ENCODE results near the gene RAB28. TPM values are rescaled to one million over a fixed set of nuclear protein-coding genes. Genes with fewer than 3 reads are reported as not detected.

Gene RAB28
- total RNA-seq, 1 donor from 2014 or later: 16.0 TPM

DNA sequence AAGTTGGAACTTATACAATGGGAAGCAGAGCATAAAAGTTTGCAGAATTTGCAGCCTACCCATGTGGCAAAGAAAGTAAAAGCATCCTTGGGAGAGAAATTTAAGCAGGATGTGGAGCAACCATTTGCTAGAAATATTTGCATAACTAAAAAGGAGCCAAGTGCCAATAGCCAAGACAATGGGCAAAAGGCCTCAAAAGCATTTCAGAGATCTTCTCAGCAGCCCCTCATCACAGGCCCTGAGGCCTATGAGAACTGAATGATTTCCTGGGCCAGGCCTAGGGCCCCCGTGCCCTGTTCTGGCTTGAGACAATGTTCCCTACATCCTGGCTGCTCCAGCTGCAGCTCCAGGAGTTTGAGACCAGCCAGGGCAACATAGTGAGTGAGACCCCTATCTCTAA lies 25.3 kb upstream of the RAB28 start:
- H3K4me3 ChIP-seq (ENCODE audit: low read depth, low read length): no peak overlapping the region
- DNase-seq (ENCODE audit: low read depth): no peak
- no peak for TF ChIP-seq CTCF (conservative IDR thresholded peaks at IDR 0.05; ENCODE audit: low read depth, low read length)

- TF ChIP-seq CTCF (conservative IDR thresholded peaks at IDR 0.05; ENCODE audit: low read depth, low read length): no peak
- no peak for DNase-seq (ENCODE audit: low read depth)
- no peak overlapping the region for H3K4me3 ChIP-seq (ENCODE audit: low read depth, low read length)
Measured at GRCh38 chr4:13504374-13504773, 20.2 kb upstream of the RAB28 start.

DNA sequence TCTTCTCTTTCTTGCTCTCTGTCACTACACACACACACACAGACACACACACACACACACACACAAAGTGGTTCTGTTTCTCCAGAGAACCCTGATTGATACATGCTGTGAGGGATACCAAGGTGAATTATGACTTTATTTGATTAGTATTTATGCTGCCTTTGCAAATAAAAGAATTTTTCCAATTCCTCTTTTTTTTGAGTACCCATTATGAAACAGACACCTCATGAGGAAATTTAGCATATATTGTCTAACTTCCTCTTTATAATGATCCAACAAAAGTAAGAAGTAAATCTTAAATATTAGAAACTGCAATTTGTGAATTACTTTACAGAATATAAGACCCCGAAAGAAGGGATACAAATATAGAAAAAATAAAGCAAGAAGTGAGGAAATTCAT lies 14.3 kb upstream of the RAB28 start:
- TF ChIP-seq CTCF (conservative IDR thresholded peaks at IDR 0.05; ENCODE audit: low read depth, low read length): no peak
- no peak for DNase-seq (ENCODE audit: low read depth)
- no peak overlapping the region for H3K4me3 ChIP-seq (ENCODE audit: low read depth, low read length)

DNA sequence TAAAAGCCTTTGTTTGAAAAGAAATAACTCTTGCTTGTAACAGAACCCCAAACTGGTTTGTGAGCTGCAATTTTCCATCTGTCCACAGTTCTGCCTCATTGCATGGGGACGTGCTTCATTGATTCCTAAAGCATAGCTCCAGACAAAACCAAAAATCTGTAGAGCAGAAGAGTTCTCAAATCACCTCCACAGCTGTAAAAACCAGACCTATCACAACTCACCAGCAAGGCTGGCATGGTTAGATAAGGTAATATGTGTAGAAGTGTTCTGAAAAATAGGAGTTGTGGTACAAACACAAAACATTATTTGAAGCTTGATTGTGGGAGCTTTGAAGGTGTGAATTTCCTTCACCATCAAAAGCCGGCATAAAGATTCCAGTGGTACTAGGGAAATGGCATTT lies 12.5 kb upstream of the RAB28 start:
- H3K4me3 ChIP-seq (ENCODE audit: low read depth, low read length): no peak overlapping the region
- no peak for TF ChIP-seq CTCF (conservative IDR thresholded peaks at IDR 0.05; ENCODE audit: low read depth, low read length)

DNA sequence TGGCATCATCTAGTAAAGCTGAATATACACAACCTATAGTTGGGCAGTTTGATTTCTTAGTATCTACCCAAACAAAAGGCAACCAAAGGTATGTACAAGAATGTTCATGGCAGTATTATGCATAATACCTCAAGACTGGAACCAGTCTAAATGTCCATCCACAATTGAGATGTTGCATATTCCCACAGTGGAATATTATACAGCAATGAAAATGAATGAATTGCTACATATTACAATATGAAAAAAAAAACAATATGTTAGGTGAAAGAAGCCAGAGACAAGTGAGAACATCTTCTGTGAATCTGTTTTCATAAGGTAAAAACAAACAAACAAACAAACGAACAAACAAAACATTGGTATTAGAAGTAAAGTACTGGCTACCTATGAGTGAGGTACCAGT lies 11.6 kb upstream of the RAB28 start:
- DNase-seq (ENCODE audit: low read depth): no peak
- no peak for TF ChIP-seq CTCF (conservative IDR thresholded peaks at IDR 0.05; ENCODE audit: low read depth, low read length)
- no peak overlapping the region for H3K4me3 ChIP-seq (ENCODE audit: low read depth, low read length)

More for the DNA sequence above, 12.5 kb upstream of the RAB28 start:
- no peak for DNase-seq (ENCODE audit: low read depth)

DNA sequence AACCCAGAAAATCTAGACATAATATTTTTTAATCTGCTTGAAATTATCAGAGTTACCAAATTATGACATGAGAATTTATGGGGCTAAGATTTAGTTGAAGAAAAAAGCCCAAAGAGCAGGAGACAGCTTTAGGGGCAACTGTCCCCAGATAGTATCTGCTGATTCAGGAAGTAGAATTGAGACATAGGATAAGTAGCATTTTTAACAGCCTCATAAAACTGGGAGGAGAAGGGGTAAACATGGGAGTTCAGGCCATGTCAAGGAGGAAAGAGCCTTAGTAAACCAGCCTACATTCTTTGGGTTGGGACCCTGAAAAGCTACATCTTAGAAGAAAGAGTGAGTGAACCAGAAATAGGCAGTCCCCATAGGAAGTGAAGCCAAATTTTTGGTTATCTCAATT lies 9.7 kb upstream of the RAB28 start:
- H3K4me3 ChIP-seq (ENCODE audit: low read depth, low read length): no peak overlapping the region
- no peak for TF ChIP-seq CTCF (conservative IDR thresholded peaks at IDR 0.05; ENCODE audit: low read depth, low read length)
- no peak for DNase-seq (ENCODE audit: low read depth)

DNA sequence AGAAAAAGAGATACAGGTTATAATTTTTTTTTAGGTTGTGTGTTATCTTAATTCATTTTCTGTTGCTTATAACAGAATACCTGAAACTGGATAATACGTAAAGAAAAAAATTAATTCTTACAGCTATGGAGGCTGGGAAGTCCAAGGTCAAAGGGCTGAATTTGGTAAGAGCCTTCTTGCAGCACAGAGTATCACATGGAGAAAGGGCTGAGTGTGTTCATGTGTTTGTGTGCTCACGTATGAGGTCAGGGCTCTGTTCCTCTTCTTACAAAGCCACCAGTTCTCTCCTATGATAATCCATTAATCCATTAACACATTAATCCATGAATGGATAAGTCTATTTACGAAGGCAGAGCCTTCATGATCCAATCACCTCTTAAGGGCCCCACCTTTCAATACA lies 8.6 kb upstream of the RAB28 start:
- no peak for DNase-seq (ENCODE audit: low read depth)
- no peak for TF ChIP-seq CTCF (conservative IDR thresholded peaks at IDR 0.05; ENCODE audit: low read depth, low read length)
- no peak overlapping the region for H3K4me3 ChIP-seq (ENCODE audit: low read depth, low read length)
